WTC11 (cell line): ENCODE data around the gene CEP350. TPM values are rescaled to one million over a fixed set of nuclear protein-coding genes. Genes with fewer than 3 reads are reported as not detected.

Experiments used
- ATAC-seq: fragments of 200-7000 bp; cut with Tn5 transposase; 2 replicates; pipeline ENCODE4 v1.10.0; 2021; ENCODE audit warnings: mild to moderate bottlenecking, moderate library complexity
- CTCF ChIA-PET: fragments of 300-600 bp; sonication (Branson Sonifier 250); formaldehyde crosslinking; loops from one replicate; lab custom pipeline; 2021; ENCODE audit warnings: antibody characterized with exemption; lab: Charles Lee
- POLR2A ChIA-PET: fragments of 350-600 bp; sonication (Branson Sonifier 250); formaldehyde crosslinking; loops from one replicate; lab custom pipeline; 2021; ENCODE audit warnings: antibody characterized with exemption; lab: Charles Lee
- DNase-seq: peaks from one replicate; pipeline ENCODE4 v3.0.0; 2021; ENCODE audit warnings: low spot score
- H3K27ac Mint-ChIP-seq: 2 replicates; pipeline ENCODE4 v1.8.0; 2021; ENCODE audit warnings: mixed read lengths
- H3K27me3 Mint-ChIP-seq: 2 replicates; pipeline ENCODE4 v1.8.0; 2021; ENCODE audit warnings: low read depth, mild to moderate bottlenecking, moderate library complexity, mixed read lengths
- H3K36me3 Mint-ChIP-seq: 2 replicates; pipeline ENCODE4 v1.8.0; 2021; ENCODE audit warnings: mixed read lengths
- H3K4me1 Mint-ChIP-seq: 2 replicates; pipeline ENCODE4 v1.8.0; 2022; ENCODE audit warnings: mixed read lengths
- H3K4me3 Mint-ChIP-seq: 2 replicates; pipeline ENCODE4 v1.8.0; 2021; ENCODE audit warnings: mild to moderate bottlenecking, moderate library complexity, mixed read lengths
- H3K9me3 Mint-ChIP-seq: 2 replicates; pipeline ENCODE4 v1.8.0; 2021; ENCODE audit warnings: mixed read lengths
- ESRRA ChIP-seq: sonication (generic); formaldehyde crosslinking; IDR thresholded peaks from 2 replicates; pipeline ENCODE4 v1.8.1; 2022; ENCODE audit warnings: mild to moderate bottlenecking, missing genetic modification reagents, borderline replicate concordance
- GABPB1 ChIP-seq: sonication (generic); formaldehyde crosslinking; IDR thresholded peaks from 2 replicates; pipeline ENCODE4 v1.8.1; 2023; ENCODE audit warnings: mild to moderate bottlenecking, missing genetic modification reagents
- HMGA2 ChIP-seq: fragments of 250-450 bp; sonication (Bioruptor Pico); IDR thresholded peaks from 2 replicates; pipeline ENCODE4 v1.4.0; 2021; ENCODE audit warnings: mild to moderate bottlenecking, moderate library complexity
- JUN ChIP-seq: sonication (generic); formaldehyde crosslinking; IDR thresholded peaks from 2 replicates; pipeline ENCODE4 v1.8.0; 2023; ENCODE audit warnings: mild to moderate bottlenecking, missing genetic modification reagents
- MYBL2 ChIP-seq: sonication (generic); formaldehyde crosslinking; IDR thresholded peaks from 2 replicates; pipeline ENCODE4 v1.8.1; 2023; ENCODE audit warnings: mild to moderate bottlenecking, moderate library complexity, missing genetic modification reagents
- NFYB ChIP-seq: sonication (generic); formaldehyde crosslinking; conservative IDR thresholded peaks from 2 replicates; pipeline ENCODE4 v1.8.0; 2022; ENCODE audit warnings: low read depth, missing genetic modification reagents
- SP1 ChIP-seq: sonication (generic); formaldehyde crosslinking; conservative IDR thresholded peaks from 2 replicates; pipeline ENCODE4 v1.8.1; 2022; ENCODE audit warnings: missing genetic modification reagents
- ZNF317 ChIP-seq: sonication (generic); formaldehyde crosslinking; IDR thresholded peaks from 2 replicates; pipeline ENCODE4 v1.8.1; 2023; ENCODE audit warnings: low read depth, mild to moderate bottlenecking, moderate library complexity, missing genetic modification reagents, borderline replicate concordance
- ZSCAN18 ChIP-seq: fragments of 250-450 bp; sonication (Bioruptor Pico); IDR thresholded peaks from 2 replicates; pipeline ENCODE4 v2.1.2; 2022; ENCODE audit warnings: mild to moderate bottlenecking, moderate library complexity
- total RNA-seq: library from RNA; stranded (reverse); gene quantifications from 3 replicates; pipeline ENCODE4 v1.2.3, GENCODE V29; 2021
- TF ChIP-seq, protein P1 (sequence below): sonication (generic); formaldehyde crosslinking; IDR thresholded peaks from 2 replicates; pipeline ENCODE4 v1.8.1; 2023; ENCODE audit warnings: mild to moderate bottlenecking, missing genetic modification reagents
- TF ChIP-seq, protein P2 (sequence below): fragments of 250-450 bp; sonication (Bioruptor Pico); IDR thresholded peaks from 2 replicates; pipeline ENCODE4 v1.8.0; 2021; ENCODE audit warnings: mild to moderate bottlenecking

CEP350 gene
- total RNA-seq, 1 experiment from 2014 or later: 34.2 TPM

GRCh38 chr1:180112984-180113647 lies 158.5 kb downstream of the CEP350 start:
- POLR2A ChIA-PET: interaction anchor here (0.6 to 0.8 kb wide), 2 partner anchors 21 to 1360 kb away, joined by 3 to 4 read pairs; no protein-coding TSS in a partner anchor
- no peak for DNase-seq

DNA sequence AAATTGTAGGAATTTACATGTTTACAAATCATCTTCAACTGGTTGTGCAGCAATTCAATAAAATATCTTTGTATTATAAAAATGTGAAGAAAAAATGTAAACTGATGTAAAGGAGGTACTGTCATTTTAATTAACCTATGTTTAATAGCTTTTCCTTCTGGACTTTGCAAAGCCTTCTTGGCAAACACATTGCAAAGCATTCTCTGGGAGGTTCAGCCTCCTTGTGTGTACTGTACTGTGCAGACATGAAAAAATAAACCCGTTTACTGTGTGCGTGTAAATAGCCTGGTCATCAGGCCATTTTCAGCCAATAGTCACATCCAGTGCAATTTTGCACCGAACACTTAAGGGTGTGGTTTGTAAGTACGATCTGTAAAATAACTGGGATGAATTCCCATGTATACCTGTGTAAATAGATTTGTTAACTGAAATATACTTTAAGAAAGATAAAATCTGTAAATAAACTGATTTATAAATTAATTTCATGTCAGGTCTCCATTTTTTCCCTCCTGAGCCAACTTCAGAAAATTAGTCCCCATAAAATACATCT lies 159.9 kb downstream of the CEP350 start:
- ATAC-seq (no peak), DNase-seq (no peak)
- no peaks in the 10 kb centered on the region for H3K4me1 Mint-ChIP-seq
- peaks cover 21% of the 10 kb centered on the region for H3K36me3 Mint-ChIP-seq
- no peak overlapping the region for H3K4me3 Mint-ChIP-seq
- POLR2A ChIA-PET: no interaction called here
- no peak overlapping the region for H3K27ac Mint-ChIP-seq
- H3K9me3 Mint-ChIP-seq: no peaks in the 10 kb centered on the region
- no peaks in the 10 kb centered on the region for H3K27me3 Mint-ChIP-seq
- no peak for TF ChIP-seq ESRRA
- no peak for TF ChIP-seq JUN (CRISPR knock-in tag)
- TF ChIP-seq, protein P1, sequence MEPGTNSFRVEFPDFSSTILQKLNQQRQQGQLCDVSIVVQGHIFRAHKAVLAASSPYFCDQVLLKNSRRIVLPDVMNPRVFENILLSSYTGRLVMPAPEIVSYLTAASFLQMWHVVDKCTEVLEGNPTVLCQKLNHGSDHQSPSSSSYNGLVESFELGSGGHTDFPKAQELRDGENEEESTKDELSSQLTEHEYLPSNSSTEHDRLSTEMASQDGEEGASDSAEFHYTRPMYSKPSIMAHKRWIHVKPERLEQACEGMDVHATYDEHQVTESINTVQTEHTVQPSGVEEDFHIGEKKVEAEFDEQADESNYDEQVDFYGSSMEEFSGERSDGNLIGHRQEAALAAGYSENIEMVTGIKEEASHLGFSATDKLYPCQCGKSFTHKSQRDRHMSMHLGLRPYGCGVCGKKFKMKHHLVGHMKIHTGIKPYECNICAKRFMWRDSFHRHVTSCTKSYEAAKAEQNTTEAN (CRISPR knock-in tag): no peak
- CTCF ChIA-PET: no interaction called here

More at GRCh38 chr1:180112984-180113647, 158.5 kb downstream of the CEP350 start:
- H3K36me3 Mint-ChIP-seq: peaks cover 21% of the 10 kb centered on the region
- no peaks in the 10 kb centered on the region for H3K9me3 Mint-ChIP-seq
- H3K27ac Mint-ChIP-seq: no peak overlapping the region
- CTCF ChIA-PET: interaction anchor here (1.2 to 1.3 kb wide), 2 partner anchors 66 to 298 kb away, joined by 3 to 5 read pairs; no protein-coding TSS in a partner anchor
- no peak for TF ChIP-seq NFYB
- TF ChIP-seq, protein P2, sequence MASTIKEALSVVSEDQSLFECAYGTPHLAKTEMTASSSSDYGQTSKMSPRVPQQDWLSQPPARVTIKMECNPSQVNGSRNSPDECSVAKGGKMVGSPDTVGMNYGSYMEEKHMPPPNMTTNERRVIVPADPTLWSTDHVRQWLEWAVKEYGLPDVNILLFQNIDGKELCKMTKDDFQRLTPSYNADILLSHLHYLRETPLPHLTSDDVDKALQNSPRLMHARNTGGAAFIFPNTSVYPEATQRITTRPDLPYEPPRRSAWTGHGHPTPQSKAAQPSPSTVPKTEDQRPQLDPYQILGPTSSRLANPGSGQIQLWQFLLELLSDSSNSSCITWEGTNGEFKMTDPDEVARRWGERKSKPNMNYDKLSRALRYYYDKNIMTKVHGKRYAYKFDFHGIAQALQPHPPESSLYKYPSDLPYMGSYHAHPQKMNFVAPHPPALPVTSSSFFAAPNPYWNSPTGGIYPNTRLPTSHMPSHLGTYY (CRISPR knock-in tag): no peak
- TF ChIP-seq ZNF317 (CRISPR knock-in tag): no peak
- no peak for TF ChIP-seq SP1 (CRISPR knock-in tag)
- H3K4me3 Mint-ChIP-seq: no peak overlapping the region
- ATAC-seq: no peak
- no peaks in the 10 kb centered on the region for H3K4me1 Mint-ChIP-seq
- no peaks in the 10 kb centered on the region for H3K27me3 Mint-ChIP-seq

GRCh38 chr1:180116964-180117763 lies 162.6 kb downstream of the CEP350 start:
- Mint-ChIP-seq H3K4me1 (no peaks in the 10 kb centered on the region), H3K9me3 (no peaks in the 10 kb centered on the region), H3K36me3 (peaks cover 5% of the 10 kb centered on the region), H3K27ac (no peak overlapping the region), H3K4me3 (no peak overlapping the region), H3K27me3 (no peaks in the 10 kb centered on the region)
- no peak for DNase-seq
- CTCF ChIA-PET: no interaction called here
- no peak for ATAC-seq
- TF ChIP-seq MYBL2 (CRISPR knock-in tag): no peak
- TF ChIP-seq GABPB1 (CRISPR knock-in tag): peak; percentile 87
- POLR2A ChIA-PET: no interaction called here

- Mint-ChIP-seq H3K27ac (no peak overlapping the region), H3K36me3 (peaks cover under 1% of the 10 kb centered on the region; the same call in 1 of the 2 replicates), H3K9me3 (no peaks in the 10 kb centered on the region), H3K4me1 (no peaks in the 10 kb centered on the region), H3K4me3 (no peak overlapping the region), H3K27me3 (no peaks in the 10 kb centered on the region)
- CTCF ChIA-PET: no interaction called here
- POLR2A ChIA-PET: no interaction called here
- no peak for DNase-seq
- ATAC-seq: no peak
- TF ChIP-seq, protein P2 (CRISPR knock-in tag): no peak
Observed at GRCh38 chr1:180117764-180118116, 163.1 kb downstream of the CEP350 start.

DNA sequence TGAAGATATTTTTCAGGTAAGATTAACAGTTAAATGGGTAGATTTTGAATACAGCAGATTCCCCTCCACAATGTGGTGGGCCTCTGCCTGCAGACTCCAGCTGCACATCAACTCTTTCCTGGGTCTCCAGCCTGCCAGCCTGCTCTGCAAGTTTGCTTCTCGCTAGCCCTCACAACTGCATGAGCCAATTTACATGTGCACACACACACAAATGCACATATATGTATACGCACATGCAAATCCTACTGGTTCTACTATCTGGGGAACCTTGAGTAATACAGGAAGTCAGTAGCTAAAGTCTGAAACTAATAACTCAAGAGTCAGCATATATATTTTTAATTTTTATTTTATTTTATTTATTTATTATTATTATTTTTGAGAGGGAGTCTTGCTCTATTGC lies 165.2 kb downstream of the CEP350 start:
- no peak overlapping the region for H3K4me3 Mint-ChIP-seq
- H3K27me3 Mint-ChIP-seq: no peaks in the 10 kb centered on the region
- no peak for ATAC-seq
- POLR2A ChIA-PET: no interaction called here
- DNase-seq: no peak
- no peaks in the 10 kb centered on the region for H3K4me1 Mint-ChIP-seq
- H3K9me3 Mint-ChIP-seq: no peaks in the 10 kb centered on the region
- H3K27ac Mint-ChIP-seq: no peak overlapping the region
- H3K36me3 Mint-ChIP-seq: no peaks in the 10 kb centered on the region
- TF ChIP-seq HMGA2 (peak; percentile 55; the same call in 1 of the 2 replicates), ZSCAN18 (CRISPR knock-in tag) (no peak)
- CTCF ChIA-PET: interaction anchor here (1.2 kb wide), 1 partner anchor 59 kb away, joined by 4 read pairs; no protein-coding TSS in a partner anchor
